Suprapubic skin (tissue), 4 donors: ENCODE results near the gene SH3GL1.

Experiments
- POLR2A ChIP-seq, 2 donors: fragments of 450-650 bp; IDR thresholded peaks; one replicate each; pipeline ENCODE4 v1.6.1; 2017; ENCODE audit warnings: antibody characterized with exemption in 2 of 2, mild to moderate bottlenecking in 2 of 2, moderate library complexity in 2 of 2
- POLR2AphosphoS5 ChIP-seq, 3 donors: sonication (generic); formaldehyde crosslinking; IDR thresholded peaks; one replicate each; pipeline ENCODE4 v1.6.1; 2017; ENCODE audit warnings: antibody characterized with exemption in 3 of 3

DNA sequence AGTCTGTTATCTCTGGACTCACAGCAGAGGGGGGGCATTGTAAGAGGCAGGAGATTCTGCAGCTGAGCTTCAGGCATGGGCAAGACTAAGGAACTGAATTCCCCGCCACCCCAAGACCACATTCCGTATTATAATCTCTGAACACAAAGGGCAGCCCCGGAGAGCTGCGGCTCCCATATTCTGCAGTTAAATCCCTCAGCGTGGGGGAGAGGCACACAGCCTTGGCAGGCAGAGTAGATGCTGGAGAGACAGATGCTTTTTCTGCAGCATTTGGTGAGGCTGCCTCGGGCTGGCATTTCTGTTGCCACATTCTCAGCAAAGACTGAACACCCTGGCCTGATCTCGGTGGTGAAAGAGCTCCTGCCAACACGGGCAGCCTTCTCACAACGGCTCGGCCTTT lies 15.0 kb upstream of the SH3GL1 start:
- TF ChIP-seq POLR2AphosphoS5 (IDR thresholded peaks at IDR 0.05) (no peak), POLR2A (IDR thresholded peaks at IDR 0.05) (no peak)
